HG03135 (cell line): ENCODE results near the gene POTEI.
"Not testable (repeated sequence)": the region's sequence is repeated elsewhere in the genome, so short reads cannot be mapped to it uniquely, and the experiment has no call there.

Experiments
- ATAC-seq: cut with Tn5 transposase; IDR thresholded peaks from one replicate; pipeline ENCODE4 v1.9.1; 2021; ENCODE audit warnings: mild to moderate bottlenecking, moderate library complexity; ENCODE audit not compliant: unreplicated experiment

The POTEI gene

GRCh38 chr2:130509228-130509627 lies at the start of gene POTEI:
TSS of gene POTEI (minus strand) at chr2:130509328. CDS start at chr2:130509235, 93 bp downstream.
- ATAC-seq: not testable (repeated sequence)

- ATAC-seq: not testable (repeated sequence)
These were observed 47.3 kb upstream of the POTEI start for GRCh38 chr2:130556441-130556840.

- not testable (repeated sequence) for ATAC-seq
These were observed 45.0 kb upstream of the POTEI start for GRCh38 chr2:130554178-130554577.

GRCh38 chr2:130549475-130549874 lies 40.3 kb upstream of the POTEI start:
- not testable (repeated sequence) for ATAC-seq

GRCh38 chr2:130548418-130548817 lies 39.3 kb upstream of the POTEI start:
- ATAC-seq: not testable (repeated sequence)

- ATAC-seq: not testable (repeated sequence)
These were observed 35.9 kb upstream of the POTEI start for GRCh38 chr2:130544978-130545377.

GRCh38 chr2:130543785-130544528 lies 34.8 kb upstream of the POTEI start:
- ATAC-seq: not testable (repeated sequence)

GRCh38 chr2:130542789-130543188 lies 33.7 kb upstream of the POTEI start:
- not testable (repeated sequence) for ATAC-seq

GRCh38 chr2:130538271-130538670 lies 29.1 kb upstream of the POTEI start:
- ATAC-seq: not testable (repeated sequence)

GRCh38 chr2:130536654-130537053 lies 27.5 kb upstream of the POTEI start:
- ATAC-seq: not testable (repeated sequence)

- ATAC-seq: not testable (repeated sequence)
These were observed 22.5 kb upstream of the POTEI start for GRCh38 chr2:130531672-130532071.

GRCh38 chr2:130531225-130531624 lies 22.1 kb upstream of the POTEI start:
- not testable (repeated sequence) for ATAC-seq

- not testable (repeated sequence) for ATAC-seq
These were observed 21.1 kb upstream of the POTEI start for GRCh38 chr2:130530212-130530611.

GRCh38 chr2:130529545-130529944 lies 20.4 kb upstream of the POTEI start:
- ATAC-seq: not testable (repeated sequence)

GRCh38 chr2:130527365-130527967 lies 18.3 kb upstream of the POTEI start:
- ATAC-seq: not testable (repeated sequence)

GRCh38 chr2:130522390-130522789 lies 13.3 kb upstream of the POTEI start:
- not testable (repeated sequence) for ATAC-seq

- ATAC-seq: not testable (repeated sequence)
These were observed 11.9 kb upstream of the POTEI start, which contains the start of gene CFC1B for GRCh38 chr2:130520992-130521391. TSS of gene CFC1B (plus strand) at chr2:130521222. CDS start at chr2:130521485, 263 bp downstream.

GRCh38 chr2:130518516-130519106 lies 9.5 kb upstream of the POTEI start:
- ATAC-seq: not testable (repeated sequence)

- not testable (repeated sequence) for ATAC-seq
These were observed 2.8 kb upstream of the POTEI start for GRCh38 chr2:130511747-130512451.

- ATAC-seq: not testable (repeated sequence)
These were observed 1.9 kb upstream of the POTEI start for GRCh38 chr2:130510807-130511746.
